Stromal cell of bone marrow (primary cell): Measurements from ENCODE around the gene NPM3.

Experiments
- DNase-seq: peaks from one replicate; pipeline ENCODE4 v3.0.0-alpha.2; 2012; ENCODE audit warnings: low read depth

The NPM3 gene

GRCh38 chr10:101758858-101759257 lies 24.4 kb downstream of the NPM3 start:
- no peak for DNase-seq

GRCh38 chr10:101752241-101752640 lies 31.0 kb downstream of the NPM3 start:
- DNase-seq = no peak

- no peak for DNase-seq
Measured at GRCh38 chr10:101749047-101750016, 33.9 kb downstream of the NPM3 start.

- DNase-seq = no peak
Measured at GRCh38 chr10:101748496-101748895, 34.8 kb downstream of the NPM3 start.

GRCh38 chr10:101745074-101745696 lies 38.1 kb downstream of the NPM3 start:
- DNase-seq = no peak

- DNase-seq = no peak
Measured at GRCh38 chr10:101744267-101744666, 39.0 kb downstream of the NPM3 start.

GRCh38 chr10:101741938-101742337 lies 41.3 kb downstream of the NPM3 start:
- no peak for DNase-seq

- no peak for DNase-seq
Measured at GRCh38 chr10:101736666-101737065, 46.6 kb downstream of the NPM3 start.

- no peak for DNase-seq
Measured at GRCh38 chr10:101732096-101732495, 51.1 kb downstream of the NPM3 start.
